Caco-2 (cell line): ENCODE data around the gene CLMN. TPM values are rescaled to one million over a fixed set of nuclear protein-coding genes. Genes with fewer than 3 reads are reported as not detected.

Experiments
- BruUV-seq: library from RNA; stranded (reverse); fragments of 400-500 nt; replicated peaks from 2 replicates; lab custom pipeline; 2021; lab: Mats Ljungman, UMichigan
- CTCF ChIA-PET: fragments of 300-600 bp; sonication (Branson Sonifier 250); formaldehyde crosslinking; loops from one replicate; lab custom pipeline; 2022; ENCODE audit warnings: antibody characterized with exemption; lab: Charles Lee
- POLR2A ChIA-PET: fragments of 300-600 bp; sonication (Branson Sonifier 250); formaldehyde crosslinking; loops from one replicate; lab custom pipeline; 2022; ENCODE audit warnings: antibody characterized with exemption; lab: Charles Lee
- DNase-seq, 2 experiments: peaks; one replicate each; pipeline versions ENCODE4 v3.0.0 to v3.0.0-alpha.2; 2020 to 2022
- H3K27me3 ChIP-seq: replicated peaks from 2 replicates; pipeline ENCODE4 v1.6.0; 2011; ENCODE audit warnings: low read length; ENCODE audit not compliant: control insufficient read depth, insufficient read depth
- H3K36me3 ChIP-seq: 2 replicates; pipeline ENCODE4 v1.5.1; 2011; ENCODE audit warnings: low read length; ENCODE audit not compliant: control insufficient read depth, insufficient read depth
- H3K4me1 ChIP-seq: fragments of 250-450 bp; sonication (Bioruptor Pico); 2 replicates; pipeline ENCODE4 v1.5.1; 2020; ENCODE audit warnings: mild to moderate bottlenecking
- H3K4me3 ChIP-seq: 2 replicates; pipeline ENCODE4 v1.5.1; 2011; ENCODE audit warnings: low read depth, mild to moderate bottlenecking, control low read depth, low read length
- H3K9me3 ChIP-seq: fragments of 250-450 bp; sonication (Bioruptor Pico); 2 replicates; pipeline ENCODE4 v1.5.1; 2020; ENCODE audit warnings: mild to moderate bottlenecking, moderate library complexity
- H3K27ac Mint-ChIP-seq: one replicate; pipeline ENCODE4 v1.8.0; 2022; ENCODE audit warnings: mixed read lengths; ENCODE audit not compliant: unreplicated experiment
- H3K27me3 Mint-ChIP-seq: one replicate; pipeline ENCODE4 v1.8.0; 2022; ENCODE audit warnings: mixed read lengths; ENCODE audit not compliant: insufficient read depth, unreplicated experiment
- H3K36me3 Mint-ChIP-seq: one replicate; pipeline ENCODE4 v1.8.0; 2022; ENCODE audit warnings: mild to moderate bottlenecking, mixed read lengths; ENCODE audit not compliant: insufficient read depth, unreplicated experiment
- H3K4me1 Mint-ChIP-seq: one replicate; pipeline ENCODE4 v1.8.0; 2022; ENCODE audit warnings: low read depth, mixed read lengths; ENCODE audit not compliant: unreplicated experiment
- H3K4me3 Mint-ChIP-seq: one replicate; pipeline ENCODE4 v1.8.0; 2022; ENCODE audit warnings: mild to moderate bottlenecking, moderate library complexity, mixed read lengths; ENCODE audit not compliant: unreplicated experiment
- H3K9me3 Mint-ChIP-seq: one replicate; pipeline ENCODE4 v1.8.0; 2022; ENCODE audit warnings: mixed read lengths; ENCODE audit not compliant: unreplicated experiment
- CTCF ChIP-seq, 2 experiments: fragments of 200-600 bp in 1 of 2; IDR thresholded peaks; 1 replicate in 1 of 2; 2 replicates in 1 of 2; pipeline versions ENCODE4 v1.5.1 to v1.8.0; 2011 to 2022; ENCODE audit warnings: antibody characterized with exemption in 1 of 2, control low read depth in 1 of 2, inconsistent platforms in 1 of 2, low read depth in 1 of 2, low read length in 1 of 2, mild to moderate bottlenecking in 1 of 2, moderate library complexity in 1 of 2; ENCODE audit not compliant: insufficient read depth in 1 of 2, severe bottlenecking in 1 of 2, unreplicated experiment in 1 of 2
- intact Hi-C: fragments of 100-400 bp; cut with micrococcal nuclease; formaldehyde crosslinking; loops from one replicate; pipeline ENCODE4 v1.10.0; 2022; ENCODE audit not compliant: unreplicated experiment
- total RNA-seq: library from RNA; stranded (reverse); gene quantifications from 2 replicates; pipeline ENCODE4 v1.2.3, GENCODE V29; 2022

The CLMN gene
- total RNA-seq, 1 experiment from 2014 or later = 6.7 TPM

- intact Hi-C loops = no loop called here
- Mint-ChIP-seq H3K4me3 (no peak overlapping the region), H3K4me1 (peaks cover 6% of the 10 kb centered on the region), H3K27me3 (no peaks in the 10 kb centered on the region), H3K36me3 (no peaks in the 10 kb centered on the region), H3K27ac (no peak overlapping the region), H3K9me3 (no peaks in the 10 kb centered on the region)
- no peaks in the 10 kb centered on the region for H3K9me3 ChIP-seq
- no peak overlapping the region for H3K4me3 ChIP-seq
- DNase-seq = peak in 1 of 2 experiments; percentile 16
- no TSS peak for BruUV-seq
- H3K27me3 ChIP-seq = no peaks in the 10 kb centered on the region
- no peak for TF ChIP-seq CTCF (IDR thresholded peaks at IDR 0.05; ENCODE audit: insufficient read depth in 1 of 2, low read depth in 1 of 2, low read length in 1 of 2, severe bottlenecking in 1 of 2, unreplicated experiment in 1 of 2)
- ChIA-PET POLR2A (no interaction called here), CTCF (no interaction called here)
- no peaks in the 10 kb centered on the region; the same call in 1 of the 2 replicates for H3K4me1 ChIP-seq
- H3K36me3 ChIP-seq = no peaks in the 10 kb centered on the region
These were observed 6.0 kb downstream of the CLMN start for GRCh38 chr14:95313707-95314106.

- Histone ChIP-seq H3K4me3 (no peak overlapping the region), H3K36me3 (no peaks in the 10 kb centered on the region), H3K9me3 (no peaks in the 10 kb centered on the region), H3K4me1 (no peaks in the 10 kb centered on the region; the same call in 1 of the 2 replicates), H3K27me3 (no peaks in the 10 kb centered on the region)
- Mint-ChIP-seq H3K27ac (no peak overlapping the region), H3K4me3 (no peak overlapping the region), H3K9me3 (no peaks in the 10 kb centered on the region), H3K36me3 (no peaks in the 10 kb centered on the region), H3K4me1 (peaks cover 4% of the 10 kb centered on the region), H3K27me3 (no peaks in the 10 kb centered on the region)
- POLR2A ChIA-PET = no interaction called here
- intact Hi-C loops = no loop called here
- no peak for TF ChIP-seq CTCF (IDR thresholded peaks at IDR 0.05; ENCODE audit: insufficient read depth in 1 of 2, low read depth in 1 of 2, low read length in 1 of 2, severe bottlenecking in 1 of 2, unreplicated experiment in 1 of 2)
- CTCF ChIA-PET = no interaction called here
- no peak for DNase-seq
- BruUV-seq = no TSS peak
These were observed 6.5 kb downstream of the CLMN start for GRCh38 chr14:95313190-95313589.

DNA sequence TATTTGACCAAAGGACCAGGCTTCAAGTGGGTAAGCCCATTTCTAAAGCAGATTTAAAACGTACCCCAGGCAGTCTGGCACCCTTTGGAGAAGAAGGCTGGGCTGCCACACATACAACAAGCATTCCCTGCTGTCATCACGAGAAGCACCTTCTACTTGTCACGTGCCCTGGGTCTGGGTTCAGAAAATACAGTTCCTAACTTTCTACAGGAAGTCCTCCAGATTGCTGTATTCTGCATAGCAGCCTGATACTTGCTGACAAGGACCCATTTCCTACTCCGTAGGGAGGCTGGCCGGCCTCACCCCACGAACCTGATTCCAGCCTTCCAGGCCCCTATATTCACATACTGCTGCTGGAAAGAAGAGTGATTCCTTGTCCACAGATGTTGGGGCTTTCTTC is 7.4 kb downstream of the CLMN start:
- intact Hi-C loops = no loop called here
- no TSS peak for BruUV-seq
- CTCF ChIA-PET = no interaction called here

More for the DNA sequence above, 7.4 kb downstream of the CLMN start:
- H3K27ac Mint-ChIP-seq = no peak overlapping the region
- no peaks in the 10 kb centered on the region for H3K27me3 Mint-ChIP-seq
- H3K9me3 Mint-ChIP-seq = no peaks in the 10 kb centered on the region
- POLR2A ChIA-PET = no interaction called here
- no peak for TF ChIP-seq CTCF (IDR thresholded peaks at IDR 0.05; ENCODE audit: insufficient read depth in 1 of 2, low read depth in 1 of 2, low read length in 1 of 2, severe bottlenecking in 1 of 2, unreplicated experiment in 1 of 2)
- H3K9me3 ChIP-seq = no peaks in the 10 kb centered on the region
- no peak for DNase-seq
- H3K4me3 Mint-ChIP-seq = no peak overlapping the region
- no peaks in the 10 kb centered on the region for H3K27me3 ChIP-seq
- H3K4me1 Mint-ChIP-seq = no peaks in the 10 kb centered on the region
- no peak overlapping the region for H3K4me3 ChIP-seq
- H3K4me1 ChIP-seq = no peaks in the 10 kb centered on the region; the same call in 1 of the 2 replicates
- no peaks in the 10 kb centered on the region for H3K36me3 ChIP-seq
- no peaks in the 10 kb centered on the region for H3K36me3 Mint-ChIP-seq
